ENCODE data around the gene NEURL1.

NEURL1 gene

DNA sequence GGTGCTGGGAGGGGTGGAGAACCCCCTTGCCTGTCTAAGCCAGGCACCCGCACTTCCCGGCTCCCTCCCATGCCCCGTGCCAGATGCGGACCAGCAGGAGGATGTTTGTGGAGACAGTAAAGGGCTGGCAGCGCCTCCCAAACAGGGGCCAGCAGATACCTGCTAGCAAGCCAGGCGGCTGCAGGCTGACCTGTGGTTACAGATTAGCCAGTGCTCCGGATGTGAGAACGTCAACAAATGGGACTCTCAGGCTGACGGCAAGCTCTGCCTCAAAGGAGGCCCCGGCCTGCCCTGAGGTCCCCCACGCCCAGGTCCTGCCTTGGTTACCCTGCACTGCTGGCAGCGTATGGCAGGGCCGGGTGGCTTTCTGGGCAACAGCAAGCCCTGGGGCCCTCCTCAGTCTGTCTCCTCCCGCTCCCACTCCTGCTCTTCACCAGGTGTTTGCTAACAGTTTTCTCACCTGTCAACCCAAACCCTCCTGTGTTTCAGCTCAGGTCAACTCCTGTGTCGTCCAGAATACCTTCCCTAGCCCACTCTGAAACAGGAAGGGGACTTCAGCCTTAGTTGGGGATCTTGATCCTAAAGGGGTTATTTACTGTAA is 85.4 kb downstream of the NEURL1 start:
- no peak for DNase-seq (ENCODE audit: extremely low read depth in 1 of 2, low read depth in 1 of 2)

DNA sequence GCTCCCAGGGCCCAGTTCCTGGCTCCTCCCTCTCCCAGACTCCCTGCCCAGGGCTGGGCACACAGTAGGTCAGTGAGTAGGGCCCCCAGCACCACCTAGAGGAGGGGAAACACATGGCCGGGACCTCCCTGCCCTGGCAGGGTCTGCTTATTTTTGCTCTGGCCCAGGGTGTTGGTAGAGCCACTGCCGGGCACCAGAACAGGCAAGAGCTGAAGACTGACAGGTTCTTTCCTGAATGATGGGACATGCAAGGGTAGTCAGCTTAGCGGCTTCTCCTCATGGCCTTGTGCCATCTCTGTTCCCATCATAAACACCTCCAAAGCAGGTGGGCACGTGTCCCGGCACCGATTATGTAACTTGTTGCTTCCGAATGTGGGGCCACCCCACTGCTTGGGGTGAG is 86.5 kb downstream of the NEURL1 start:
- no peak for DNase-seq (ENCODE audit: extremely low read depth in 1 of 2, low read depth in 1 of 2)

DNA sequence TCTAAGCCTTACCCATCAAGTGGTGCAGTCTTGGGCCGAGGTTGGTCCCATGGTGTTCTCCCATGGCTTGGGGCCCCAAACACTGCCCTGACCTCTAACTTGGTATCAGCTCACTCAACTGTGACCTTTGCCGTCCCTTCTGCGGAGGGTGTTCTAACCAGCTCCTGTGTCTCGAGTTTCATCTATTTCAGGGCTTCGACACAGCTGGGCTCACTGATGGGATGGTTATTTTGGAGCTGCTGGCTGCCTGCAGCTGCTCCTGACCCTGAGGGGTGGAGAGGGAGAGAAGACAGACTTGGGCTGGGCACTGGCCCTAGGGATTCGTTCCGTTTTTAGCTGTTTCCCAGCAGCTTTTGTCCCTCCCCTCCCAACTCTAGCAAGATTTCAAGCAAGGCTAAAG is 86.9 kb downstream of the NEURL1 start:
- no peak for DNase-seq (ENCODE audit: extremely low read depth in 1 of 2, low read depth in 1 of 2)

GRCh38 chr10:103581499-103581898 is 88.0 kb downstream of the NEURL1 start:
- no peak for DNase-seq (ENCODE audit: extremely low read depth in 1 of 2, low read depth in 1 of 2)

DNA sequence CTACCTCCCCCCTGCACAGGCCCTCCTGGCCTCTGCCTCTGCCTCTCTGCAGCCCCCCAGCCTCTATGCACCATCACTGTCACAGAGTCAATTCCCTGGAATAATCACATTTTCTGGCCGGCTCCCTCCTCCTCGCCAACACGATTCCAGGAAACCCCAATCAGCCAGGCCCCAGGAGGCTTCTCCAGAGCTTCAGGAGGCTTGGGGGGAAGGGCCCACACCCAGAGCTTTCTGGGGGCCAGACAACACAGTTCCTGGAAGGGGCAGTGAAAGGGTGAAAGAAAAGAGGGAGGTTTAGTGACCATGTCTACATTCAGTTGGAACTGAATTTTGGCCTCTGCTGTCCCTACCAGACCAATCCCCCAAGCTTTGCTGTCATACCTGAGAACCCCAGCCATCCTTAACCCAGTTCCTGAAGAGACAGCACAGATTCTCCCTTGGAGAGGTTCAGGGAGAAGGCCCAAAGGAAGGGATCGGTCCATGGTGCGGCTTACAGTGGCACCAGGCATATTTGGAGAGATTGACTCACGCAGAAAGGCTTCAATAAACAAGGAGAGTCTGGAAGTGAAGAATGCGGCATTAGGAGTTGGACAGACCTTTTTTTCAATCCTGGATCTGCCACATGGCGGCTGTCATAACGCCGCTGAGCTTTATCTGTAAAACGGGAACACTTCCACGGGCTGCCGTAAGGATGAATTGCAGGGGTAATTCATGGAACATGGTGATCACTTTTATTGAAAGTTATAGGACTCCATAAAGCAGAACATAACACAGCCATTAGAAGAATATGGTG is 89.0 kb downstream of the NEURL1 start:
- no peak for DNase-seq (ENCODE audit: extremely low read depth in 1 of 2, low read depth in 1 of 2)

DNA sequence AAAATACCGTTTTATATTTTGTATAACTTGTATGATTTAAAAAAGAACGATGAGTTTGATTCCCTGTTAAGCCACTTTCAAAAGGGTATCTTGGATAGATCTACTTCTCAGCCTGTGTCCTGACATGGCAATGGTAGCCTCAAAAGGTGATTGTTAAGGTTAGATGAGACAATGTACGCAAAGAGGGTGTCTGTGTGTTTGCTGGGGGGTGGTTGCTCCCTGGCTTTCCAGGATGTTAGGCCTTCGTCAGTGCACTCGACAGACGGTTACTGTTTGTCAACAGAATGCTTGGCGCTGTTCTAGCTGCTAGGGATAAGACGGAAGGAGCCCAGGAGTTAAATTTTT is 90.3 kb downstream of the NEURL1 start:
- DNase-seq (ENCODE audit: extremely low read depth in 1 of 2, low read depth in 1 of 2), result no peak

DNA sequence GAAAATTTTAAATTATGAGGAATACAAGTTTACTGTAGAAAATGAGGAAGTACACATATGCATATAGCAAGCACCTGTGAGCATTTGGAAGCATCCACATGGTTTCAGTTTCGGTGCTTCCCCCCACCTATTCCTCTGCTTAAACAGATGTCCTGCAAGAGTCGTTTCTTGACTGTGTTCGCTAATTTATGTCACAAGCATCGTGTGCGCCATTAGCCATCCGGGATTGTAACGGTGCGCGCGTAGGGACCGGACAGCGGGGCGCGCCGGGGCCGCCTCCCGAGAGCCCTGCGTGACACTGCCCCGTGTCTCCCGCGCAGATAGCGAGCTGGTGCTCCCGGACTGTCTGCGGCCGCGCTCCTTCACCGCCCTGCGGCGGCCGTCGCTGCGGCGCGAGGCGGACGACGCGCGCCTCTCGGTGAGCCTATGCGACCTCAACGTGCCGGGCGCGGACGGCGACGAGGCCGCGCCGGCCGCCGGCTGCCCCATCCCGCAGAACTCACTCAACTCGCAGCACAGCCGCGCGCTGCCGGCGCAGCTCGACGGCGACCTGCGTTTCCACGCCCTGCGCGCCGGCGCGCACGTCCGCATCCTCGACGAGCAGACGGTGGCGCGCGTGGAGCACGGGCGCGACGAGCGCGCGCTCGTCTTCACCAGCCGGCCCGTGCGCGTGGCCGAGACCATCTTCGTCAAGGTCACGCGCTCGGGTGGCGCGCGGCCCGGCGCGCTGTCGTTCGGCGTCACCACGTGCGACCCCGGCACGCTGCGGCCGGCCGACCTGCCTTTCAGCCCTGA is 90.9 kb downstream of the NEURL1 start:
- peak in 1 of 2 donors; percentile 51 for DNase-seq (ENCODE audit: extremely low read depth in 1 of 2, low read depth in 1 of 2)

- no peak for DNase-seq (ENCODE audit: extremely low read depth in 1 of 2, low read depth in 1 of 2)
Observed at GRCh38 chr10:103585011-103585405, 91.5 kb downstream of the NEURL1 start.

DNA sequence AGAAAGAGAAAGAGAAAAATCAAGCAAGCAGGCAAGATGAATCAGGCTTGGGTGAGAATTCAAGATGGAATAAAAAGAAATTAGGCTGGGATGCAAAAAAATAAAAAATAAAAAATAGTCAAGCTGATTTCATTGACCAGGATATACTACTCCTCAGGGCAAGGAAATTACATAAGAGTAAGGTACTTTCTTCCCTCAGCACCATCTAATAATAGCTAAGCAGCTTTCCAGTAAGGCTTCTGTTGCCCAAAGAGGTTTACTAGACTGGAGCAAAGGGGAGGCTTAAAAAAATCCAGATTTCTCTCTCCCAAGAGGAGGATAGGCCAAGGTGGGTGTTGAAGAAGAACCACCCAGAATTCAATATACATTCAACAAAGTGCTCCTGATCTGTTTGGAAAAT is 93.6 kb downstream of the NEURL1 start:
- no peak for DNase-seq (ENCODE audit: extremely low read depth in 1 of 2, low read depth in 1 of 2)

- DNase-seq (ENCODE audit: extremely low read depth in 1 of 2, low read depth in 1 of 2), result no peak
Observed at GRCh38 chr10:103589074-103589630, 95.6 kb downstream of the NEURL1 start.

GRCh38 chr10:103590060-103590459 is 96.6 kb downstream of the NEURL1 start:
- DNase-seq (ENCODE audit: extremely low read depth in 1 of 2, low read depth in 1 of 2), result no peak

DNA sequence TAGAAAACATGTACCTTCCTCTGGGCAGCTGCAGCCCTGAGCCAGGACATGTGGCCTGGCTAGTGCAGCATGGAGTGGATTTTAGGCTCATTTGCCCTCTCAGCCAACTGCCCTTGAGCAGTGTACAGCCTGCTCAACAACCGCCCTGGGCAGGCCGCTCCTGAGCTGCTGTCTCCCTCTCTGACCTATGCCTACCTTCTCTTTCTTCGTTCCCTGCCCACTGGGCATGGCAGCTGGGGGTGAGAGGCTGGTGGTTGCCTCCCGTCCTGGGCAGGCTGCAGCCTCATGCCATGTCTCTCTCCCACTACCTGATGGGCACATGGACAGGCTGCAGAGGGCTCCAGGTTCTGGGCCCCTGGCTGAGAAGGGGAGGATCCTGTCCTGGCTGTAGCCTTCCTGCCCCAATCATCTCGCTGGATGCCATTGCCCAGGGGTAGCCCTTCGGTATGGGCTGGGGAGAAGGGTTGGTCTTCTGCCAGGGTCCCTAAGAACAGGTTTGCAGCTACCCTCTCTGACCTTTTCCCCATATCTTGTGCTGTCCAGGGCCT is 97.3 kb downstream of the NEURL1 start:
- no peak for DNase-seq (ENCODE audit: extremely low read depth in 1 of 2, low read depth in 1 of 2)

DNA sequence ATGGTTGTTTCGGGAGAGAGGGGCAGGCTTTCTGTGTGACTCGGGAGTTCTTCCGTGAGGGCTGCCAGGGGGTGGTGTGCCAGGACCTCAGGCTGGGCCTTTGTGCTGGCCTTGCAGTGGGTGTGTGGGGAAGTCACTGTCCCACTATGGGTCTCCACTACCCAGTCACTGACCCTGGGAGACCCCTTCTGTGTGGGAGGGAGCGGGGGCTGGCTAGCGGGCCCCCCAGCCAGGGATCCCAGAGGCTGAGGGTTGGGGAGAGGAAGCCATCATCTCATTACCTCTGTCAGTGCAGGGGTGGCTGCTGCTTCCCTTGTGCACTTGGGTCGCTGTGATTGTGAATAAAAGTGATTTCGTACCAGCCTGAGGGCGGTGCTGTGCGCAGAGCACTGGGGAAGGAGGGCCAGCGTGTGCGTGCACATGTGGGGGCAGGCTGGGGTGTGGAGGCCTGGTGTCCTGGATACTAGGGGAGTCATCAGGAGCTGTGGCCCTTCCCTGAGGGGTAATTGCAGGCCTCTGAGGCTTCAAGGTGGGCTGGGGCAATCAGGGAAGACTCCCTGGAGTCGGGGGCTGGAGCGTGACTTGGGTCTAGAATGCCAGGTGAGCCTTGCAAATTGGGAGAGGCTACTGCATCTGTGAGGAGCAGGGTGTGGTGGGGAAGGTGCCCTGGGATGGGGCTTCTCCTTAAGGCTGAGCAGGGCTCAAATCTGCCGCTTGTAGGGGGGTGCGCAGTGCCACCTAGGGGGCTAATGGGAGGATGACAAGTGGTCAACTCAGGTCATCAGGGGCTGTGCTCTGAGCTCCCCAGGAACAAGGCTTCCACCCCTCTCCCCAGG is 98.9 kb downstream of the NEURL1 start:
- DNase-seq (ENCODE audit: extremely low read depth in 1 of 2, low read depth in 1 of 2), result peak in 1 of 2 donors; percentile 9

DNA sequence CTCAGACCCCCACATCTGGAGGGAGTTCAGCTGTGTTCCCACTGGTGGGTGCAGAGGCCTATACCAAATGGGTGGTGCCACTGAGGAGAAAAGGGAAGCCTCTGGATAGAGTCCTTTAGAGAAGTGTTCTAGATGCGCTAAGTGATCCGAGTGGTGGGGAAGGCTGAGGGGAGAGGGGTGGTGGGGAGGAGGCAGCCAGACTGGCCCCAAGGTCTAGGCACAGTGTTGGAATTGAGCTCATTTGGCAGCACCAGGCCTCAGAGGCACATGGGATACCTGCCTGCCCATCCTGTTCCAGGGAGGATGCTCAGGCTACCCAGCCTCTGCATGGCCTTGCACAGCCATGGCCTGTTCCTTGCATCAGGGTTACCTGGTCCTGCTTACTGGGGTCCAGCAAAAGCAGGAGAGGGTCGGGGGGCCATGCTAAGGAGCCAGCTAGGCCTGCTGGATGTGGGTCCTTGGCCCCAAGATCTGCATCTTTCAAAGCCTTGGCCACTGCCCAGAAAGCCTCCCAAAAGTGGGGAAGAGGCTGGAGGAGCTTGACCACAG is 99.6 kb downstream of the NEURL1 start:
- DNase-seq (ENCODE audit: extremely low read depth in 1 of 2, low read depth in 1 of 2), result no peak

DNA sequence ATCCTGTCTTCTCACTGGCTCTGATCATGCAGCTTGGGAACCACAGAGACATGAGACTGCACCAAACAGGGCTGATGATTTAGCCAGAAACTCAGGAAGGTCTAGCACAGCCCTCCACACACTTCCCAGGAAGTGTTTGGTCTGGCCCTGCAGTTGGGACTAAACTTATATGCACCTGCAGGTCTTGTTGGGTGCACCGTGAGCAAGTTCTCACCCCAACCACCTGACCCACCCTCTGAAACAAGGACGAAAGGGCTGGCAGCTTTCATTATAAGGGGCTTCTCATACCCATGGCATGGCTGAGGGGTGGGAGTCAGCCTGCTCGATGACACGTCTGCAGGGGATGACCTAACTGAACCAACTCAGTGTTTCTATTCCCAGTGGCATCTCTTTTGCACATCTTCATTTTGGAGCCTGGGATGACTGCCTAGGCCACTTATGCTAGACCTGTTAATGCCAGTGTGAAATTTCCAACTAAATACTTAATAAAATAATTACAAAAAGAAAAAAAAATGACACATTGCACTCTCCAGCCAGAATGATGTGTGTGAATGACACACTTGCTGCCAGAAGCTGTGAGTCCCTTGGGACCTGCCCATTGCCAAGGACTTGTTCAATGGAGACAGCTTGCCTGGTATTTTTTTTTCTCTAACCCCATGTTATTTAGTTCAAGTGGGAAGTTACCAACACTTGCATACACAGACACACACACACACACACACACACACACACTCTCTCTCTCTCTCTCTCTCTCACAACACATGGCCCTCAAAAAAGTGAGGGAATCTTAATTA is 102.6 kb downstream of the NEURL1 start:
- no peak for DNase-seq (ENCODE audit: extremely low read depth in 1 of 2, low read depth in 1 of 2)

DNA sequence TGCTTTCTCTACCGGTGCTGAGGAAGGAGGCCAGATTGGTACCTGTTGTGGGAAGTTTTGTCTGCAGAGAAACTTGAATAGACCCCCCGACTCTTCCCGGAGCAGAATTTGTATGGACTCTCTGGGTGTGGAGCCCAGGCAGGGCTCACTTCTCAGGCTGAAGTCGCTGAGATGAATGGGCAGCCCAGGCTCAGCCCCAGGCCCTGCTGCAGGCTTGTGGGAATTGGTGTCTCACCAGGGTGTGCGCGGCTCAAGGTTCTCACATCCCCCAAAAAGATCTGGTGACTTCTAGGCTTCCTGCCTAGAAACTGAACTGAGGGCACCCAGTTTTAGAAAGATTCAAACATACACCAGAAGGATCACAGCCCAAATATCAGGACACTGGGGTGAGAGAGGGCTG is 103.5 kb downstream of the NEURL1 start:
- DNase-seq (ENCODE audit: extremely low read depth in 1 of 2, low read depth in 1 of 2), result no peak

DNA sequence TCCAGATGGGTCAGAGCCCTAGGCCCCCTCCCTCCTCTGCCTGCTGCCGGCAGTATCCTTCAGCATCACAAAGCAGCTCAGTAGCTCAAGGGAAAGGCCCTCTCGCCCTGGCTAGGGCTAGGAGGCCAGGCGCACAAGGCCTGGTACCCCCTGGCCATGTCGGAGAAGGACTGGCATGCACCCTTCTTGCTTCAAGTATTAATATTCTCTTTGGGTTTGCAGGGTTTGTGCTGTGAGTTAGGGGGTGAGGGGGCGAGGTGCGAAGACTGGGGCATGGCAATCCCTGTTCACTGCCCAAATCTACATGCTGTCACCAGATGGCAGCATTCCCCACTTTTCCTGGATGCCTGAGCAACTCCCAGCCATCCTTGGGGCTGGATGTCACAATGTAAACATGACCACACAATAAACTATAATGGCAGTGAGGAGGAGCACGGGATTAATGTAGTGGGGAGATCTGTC is 105.2 kb downstream of the NEURL1 start:
- no peak for DNase-seq (ENCODE audit: extremely low read depth in 1 of 2, low read depth in 1 of 2)

DNA sequence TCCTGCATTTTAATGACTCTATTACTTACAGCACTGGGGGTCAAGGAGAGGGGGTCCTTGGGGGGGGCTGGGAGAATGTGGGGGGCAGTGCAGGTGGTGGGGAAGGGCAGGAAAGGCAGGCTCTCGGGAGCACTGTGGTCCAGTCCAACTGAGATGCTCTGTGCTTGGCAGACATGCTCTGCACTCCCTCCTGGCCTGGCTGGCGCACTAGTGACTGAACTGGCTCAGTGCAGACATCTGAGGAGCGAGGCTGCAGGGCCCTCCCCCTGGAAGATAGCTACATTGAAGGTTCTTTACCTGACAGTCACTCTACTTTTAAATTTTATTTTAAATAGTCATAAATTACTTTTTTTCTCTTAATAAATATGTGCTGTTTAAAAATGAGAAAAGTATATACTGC is 105.7 kb downstream of the NEURL1 start:
- DNase-seq (ENCODE audit: extremely low read depth in 1 of 2, low read depth in 1 of 2), result no peak

GRCh38 chr10:103599907-103600306 is 106.4 kb downstream of the NEURL1 start:
- DNase-seq (ENCODE audit: extremely low read depth in 1 of 2, low read depth in 1 of 2), result no peak

All from activated CD8-positive, alpha-beta memory T cell treated with anti-CD3 and anti-CD28 coated beads for 1 hour (primary cell).